ENCODE results near the gene KCNQ5. TPM values are rescaled to one million over a fixed set of nuclear protein-coding genes. Genes with fewer than 3 reads are reported as not detected.

The KCNQ5 gene
- total RNA-seq, 2 experiments from 2014 or later = 2.1 to 2.5 TPM

DNA sequence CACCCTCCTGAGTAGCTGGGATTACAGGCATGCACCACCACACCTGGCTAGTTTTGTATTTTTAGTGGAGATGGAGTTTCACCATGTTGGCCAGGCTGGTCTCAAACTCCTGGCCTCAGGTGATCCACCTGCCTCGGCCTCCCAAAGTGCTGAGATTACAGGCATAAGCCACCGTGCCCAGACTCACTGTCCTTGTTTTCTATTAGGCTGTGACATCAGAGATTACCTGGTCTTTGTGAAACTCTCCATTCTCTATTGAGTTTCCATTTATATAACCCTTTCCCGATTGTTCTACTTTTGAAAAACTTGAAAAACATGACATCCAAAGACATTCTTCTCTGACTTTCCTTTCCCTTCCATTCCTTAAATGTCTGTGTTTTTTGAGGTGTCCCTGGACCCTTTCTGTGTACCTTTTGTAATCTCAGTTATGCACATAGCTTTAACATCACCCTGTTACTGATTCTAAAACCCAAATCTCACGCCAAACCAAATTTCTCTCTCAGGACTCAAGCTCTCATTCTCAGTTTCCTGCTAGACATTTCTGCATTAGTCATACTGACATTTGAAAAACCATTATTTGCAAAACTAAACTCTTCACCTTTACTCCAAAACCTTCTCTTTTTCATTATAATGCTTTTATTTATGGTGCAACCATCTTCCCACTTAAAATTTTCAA is 466.4 kb downstream of the KCNQ5 start:
- no peaks in the 10 kb centered on the region for H3K4me1 ChIP-seq (ENCODE audit: insufficient read depth, low read length)
- no peaks in the 10 kb centered on the region for H3K36me3 ChIP-seq (ENCODE audit: insufficient read depth, low read length)
- Mint-ChIP-seq H3K4me1 (ENCODE audit: low read depth) (no peaks in the 10 kb centered on the region), H3K9me3 (peaks cover 15% of the 10 kb centered on the region), H3K27ac (no peak overlapping the region), H3K4me3 (no peak overlapping the region), H3K36me3 (ENCODE audit: low read depth) (peaks cover 8% of the 10 kb centered on the region), H3K27me3 (no peaks in the 10 kb centered on the region)
- CTCF ChIA-PET = no interaction called here
- ATAC-seq (ENCODE audit: poor library complexity) (no peak), DNase-seq (no peak)
- H3K27me3 ChIP-seq (ENCODE audit: control insufficient read depth in 1 of 2, insufficient read depth in 2 of 2, low read length in 2 of 2) = no peaks in the 10 kb centered on the region
- H3K4me3 ChIP-seq (ENCODE audit: low read length) = no peak overlapping the region
- TF ChIP-seq, protein P1, sequence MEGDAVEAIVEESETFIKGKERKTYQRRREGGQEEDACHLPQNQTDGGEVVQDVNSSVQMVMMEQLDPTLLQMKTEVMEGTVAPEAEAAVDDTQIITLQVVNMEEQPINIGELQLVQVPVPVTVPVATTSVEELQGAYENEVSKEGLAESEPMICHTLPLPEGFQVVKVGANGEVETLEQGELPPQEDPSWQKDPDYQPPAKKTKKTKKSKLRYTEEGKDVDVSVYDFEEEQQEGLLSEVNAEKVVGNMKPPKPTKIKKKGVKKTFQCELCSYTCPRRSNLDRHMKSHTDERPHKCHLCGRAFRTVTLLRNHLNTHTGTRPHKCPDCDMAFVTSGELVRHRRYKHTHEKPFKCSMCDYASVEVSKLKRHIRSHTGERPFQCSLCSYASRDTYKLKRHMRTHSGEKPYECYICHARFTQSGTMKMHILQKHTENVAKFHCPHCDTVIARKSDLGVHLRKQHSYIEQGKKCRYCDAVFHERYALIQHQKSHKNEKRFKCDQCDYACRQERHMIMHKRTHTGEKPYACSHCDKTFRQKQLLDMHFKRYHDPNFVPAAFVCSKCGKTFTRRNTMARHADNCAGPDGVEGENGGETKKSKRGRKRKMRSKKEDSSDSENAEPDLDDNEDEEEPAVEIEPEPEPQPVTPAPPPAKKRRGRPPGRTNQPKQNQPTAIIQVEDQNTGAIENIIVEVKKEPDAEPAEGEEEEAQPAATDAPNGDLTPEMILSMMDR (IDR thresholded peaks at IDR 0.05) = no peak
- no peak overlapping the region for H3K27ac ChIP-seq (ENCODE audit: low read depth in 1 of 2, low read length in 2 of 2)
- intact Hi-C loops (cut with DNase I, micrococcal nuclease) = no loop called here
- POLR2A ChIA-PET = no interaction called here
- no peaks in the 10 kb centered on the region for H3K9me3 ChIP-seq (ENCODE audit: control insufficient read depth in 1 of 2, insufficient read depth in 1 of 2, low read length in 2 of 2)

DNA sequence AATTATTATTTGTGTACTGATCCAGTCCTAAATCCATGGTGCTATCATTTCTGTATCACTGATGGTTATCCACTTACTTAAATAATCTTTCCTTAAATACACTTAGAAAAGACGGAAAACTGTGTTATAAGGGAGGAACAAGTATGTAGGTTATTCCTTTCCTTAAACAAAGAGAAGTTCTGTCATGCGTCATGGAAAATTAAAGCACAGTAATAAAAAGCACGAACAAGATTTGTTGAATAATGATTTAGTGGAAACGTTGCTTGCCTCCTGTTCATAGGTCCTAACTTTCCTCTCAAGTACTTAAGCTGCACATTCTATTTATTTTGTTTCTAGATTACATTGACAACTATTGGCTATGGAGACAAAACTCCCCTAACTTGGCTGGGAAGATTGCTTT is 483.1 kb downstream of the KCNQ5 start:
- DNase-seq = no peak
- H3K36me3 Mint-ChIP-seq (ENCODE audit: low read depth) = no peaks in the 10 kb centered on the region
- TF ChIP-seq, protein P1 (IDR thresholded peaks at IDR 0.05) = no peak
- H3K27me3 Mint-ChIP-seq = no peaks in the 10 kb centered on the region
- no peak overlapping the region for H3K4me3 ChIP-seq (ENCODE audit: low read length)
- no peaks in the 10 kb centered on the region for H3K4me1 ChIP-seq (ENCODE audit: insufficient read depth, low read length)
- no peaks in the 10 kb centered on the region for H3K27me3 ChIP-seq (ENCODE audit: control insufficient read depth in 1 of 2, insufficient read depth in 2 of 2, low read length in 2 of 2)
- no peaks in the 10 kb centered on the region for H3K4me1 Mint-ChIP-seq (ENCODE audit: low read depth)
- H3K9me3 Mint-ChIP-seq = peaks cover 4% of the 10 kb centered on the region
- ATAC-seq (ENCODE audit: poor library complexity) = no peak
- no peak overlapping the region for H3K27ac ChIP-seq (ENCODE audit: low read depth in 1 of 2, low read length in 2 of 2)
- intact Hi-C loops (cut with DNase I, micrococcal nuclease) = no loop called here
- no peaks in the 10 kb centered on the region for H3K9me3 ChIP-seq (ENCODE audit: control insufficient read depth in 1 of 2, insufficient read depth in 1 of 2, low read length in 2 of 2)
- H3K4me3 Mint-ChIP-seq = no peak overlapping the region
- CTCF ChIA-PET = no interaction called here
- POLR2A ChIA-PET = no interaction called here
- no peak overlapping the region for H3K27ac Mint-ChIP-seq
- no peaks in the 10 kb centered on the region for H3K36me3 ChIP-seq (ENCODE audit: insufficient read depth, low read length)

DNA sequence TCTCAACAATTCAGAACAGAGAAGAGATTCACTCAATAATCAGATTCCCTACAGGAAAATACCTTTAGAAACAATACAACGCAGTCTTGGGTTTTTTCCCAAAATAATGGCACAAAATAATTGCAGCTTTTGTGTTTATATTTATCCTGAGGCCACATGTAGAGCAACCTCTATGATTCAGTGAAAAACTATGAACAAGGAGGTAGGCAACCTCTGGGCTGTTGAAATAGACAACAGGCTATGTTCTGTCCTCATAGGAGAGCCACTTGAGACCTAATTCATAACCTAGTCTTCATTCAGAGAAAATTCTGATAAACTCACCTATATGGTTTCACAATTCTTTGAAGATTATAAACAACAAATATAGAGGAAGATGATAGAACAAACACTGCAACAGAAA is 485.2 kb downstream of the KCNQ5 start:
- TF ChIP-seq, protein P1 (IDR thresholded peaks at IDR 0.05) = no peak
- intact Hi-C loops (cut with DNase I, micrococcal nuclease) = no loop called here
- Mint-ChIP-seq H3K36me3 (ENCODE audit: low read depth) (no peaks in the 10 kb centered on the region), H3K4me1 (ENCODE audit: low read depth) (no peaks in the 10 kb centered on the region), H3K27me3 (no peaks in the 10 kb centered on the region), H3K4me3 (no peak overlapping the region), H3K27ac (no peak overlapping the region), H3K9me3 (peaks cover 2% of the 10 kb centered on the region)
- Histone ChIP-seq H3K27me3 (ENCODE audit: control insufficient read depth in 1 of 2, insufficient read depth in 2 of 2, low read length in 2 of 2) (no peaks in the 10 kb centered on the region), H3K36me3 (ENCODE audit: insufficient read depth, low read length) (no peaks in the 10 kb centered on the region), H3K4me1 (ENCODE audit: insufficient read depth, low read length) (no peaks in the 10 kb centered on the region), H3K9me3 (ENCODE audit: control insufficient read depth in 1 of 2, insufficient read depth in 1 of 2, low read length in 2 of 2) (no peaks in the 10 kb centered on the region), H3K27ac (ENCODE audit: low read depth in 1 of 2, low read length in 2 of 2) (no peak overlapping the region), H3K4me3 (ENCODE audit: low read length) (no peak overlapping the region)
- ChIA-PET POLR2A (no interaction called here), CTCF (no interaction called here)
- DNase-seq (no peak), ATAC-seq (ENCODE audit: poor library complexity) (no peak)

All from CD4-positive, alpha-beta T cell (primary cell).